A673 (cell line): ENCODE measurements around the gene SNX11.

ENCODE experiments used
- EZH2 ChIP-seq: fragments of 200-600 bp; sonication (generic); IDR thresholded peaks from 2 replicates; pipeline ENCODE4 v1.6.1; 2017; ENCODE audit warnings: borderline replicate concordance, low read depth, mild to moderate bottlenecking, mixed read lengths, antibody characterized with exemption, low read length; ENCODE audit not compliant: poor library complexity, severe bottlenecking
- TF ChIP-seq, protein P1 (sequence below): fragments of 300-800, 200-600 bp; sonication (generic); conservative IDR thresholded peaks from 2 replicates; pipeline ENCODE4 v1.5.1; 2017; ENCODE audit warnings: low read depth, mild to moderate bottlenecking, antibody characterized with exemption, low read length, moderate library complexity, mixed read lengths

DNA sequence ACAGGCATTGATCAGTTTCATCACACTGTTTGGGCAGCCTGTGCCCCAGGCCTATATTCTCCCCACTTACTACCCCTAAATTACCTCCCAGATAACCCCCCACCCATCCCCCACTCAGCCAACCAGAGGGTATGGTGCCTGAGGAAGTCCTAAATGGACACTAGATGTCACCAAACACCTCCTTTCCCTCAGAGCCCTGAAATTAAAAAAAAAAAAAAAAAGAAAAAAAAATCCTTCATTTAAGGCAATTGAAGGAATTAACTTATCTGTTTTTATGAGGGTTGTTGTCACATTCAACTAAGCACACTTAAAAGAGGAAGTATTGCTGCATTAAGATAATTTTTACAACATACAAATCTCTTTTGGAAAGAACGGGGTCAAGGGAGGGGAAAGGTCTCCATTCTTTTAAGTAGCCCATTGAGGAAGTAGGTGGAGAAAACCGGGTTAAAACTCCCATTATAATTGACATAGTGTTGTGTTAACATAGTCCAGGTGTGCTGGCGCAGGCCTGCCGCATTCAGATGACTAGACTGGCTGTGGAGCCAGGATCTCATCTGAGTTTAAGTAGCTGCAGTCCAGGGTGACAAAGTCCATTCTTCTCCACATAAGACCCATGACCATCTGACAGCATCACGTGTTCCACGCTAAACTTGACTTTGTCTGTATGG, 46.3 kb downstream of the SNX11 start:
- TF ChIP-seq, protein P1, sequence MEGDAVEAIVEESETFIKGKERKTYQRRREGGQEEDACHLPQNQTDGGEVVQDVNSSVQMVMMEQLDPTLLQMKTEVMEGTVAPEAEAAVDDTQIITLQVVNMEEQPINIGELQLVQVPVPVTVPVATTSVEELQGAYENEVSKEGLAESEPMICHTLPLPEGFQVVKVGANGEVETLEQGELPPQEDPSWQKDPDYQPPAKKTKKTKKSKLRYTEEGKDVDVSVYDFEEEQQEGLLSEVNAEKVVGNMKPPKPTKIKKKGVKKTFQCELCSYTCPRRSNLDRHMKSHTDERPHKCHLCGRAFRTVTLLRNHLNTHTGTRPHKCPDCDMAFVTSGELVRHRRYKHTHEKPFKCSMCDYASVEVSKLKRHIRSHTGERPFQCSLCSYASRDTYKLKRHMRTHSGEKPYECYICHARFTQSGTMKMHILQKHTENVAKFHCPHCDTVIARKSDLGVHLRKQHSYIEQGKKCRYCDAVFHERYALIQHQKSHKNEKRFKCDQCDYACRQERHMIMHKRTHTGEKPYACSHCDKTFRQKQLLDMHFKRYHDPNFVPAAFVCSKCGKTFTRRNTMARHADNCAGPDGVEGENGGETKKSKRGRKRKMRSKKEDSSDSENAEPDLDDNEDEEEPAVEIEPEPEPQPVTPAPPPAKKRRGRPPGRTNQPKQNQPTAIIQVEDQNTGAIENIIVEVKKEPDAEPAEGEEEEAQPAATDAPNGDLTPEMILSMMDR, result peak; percentile 83
- TF ChIP-seq EZH2, result no peak
